ENCODE data around the gene CFAP251.
A peak's percentile ranks its signal among the peaks of the same experiment; 100 is the strongest.
"Not testable (repeated sequence)": the region's sequence is repeated elsewhere in the genome, so short reads cannot be mapped to it uniquely, and the experiment has no call there.

CFAP251 gene

DNA sequence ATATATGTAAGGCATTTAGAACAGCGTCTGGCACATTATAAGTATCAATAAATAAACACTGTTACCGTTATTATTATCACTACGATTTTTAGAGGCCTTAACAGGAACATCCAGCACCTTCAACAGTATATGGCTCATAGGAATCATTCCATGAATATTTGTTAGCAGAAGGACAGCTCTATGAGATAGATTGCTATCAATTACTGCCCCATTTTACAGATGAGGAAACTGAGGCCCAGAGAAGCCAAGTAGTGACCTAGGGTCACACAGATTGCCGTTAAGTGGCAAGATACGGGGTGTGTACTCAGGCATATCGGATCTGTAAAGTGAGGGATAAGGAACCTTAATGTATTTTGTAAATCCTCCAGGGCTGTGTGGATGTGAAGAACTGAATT, 30.3 kb upstream of the CFAP251 start:
- Histone ChIP-seq H3K36me3 (ENCODE audit: insufficient read depth, low read length) (peaks cover 3% of the 10 kb centered on the region; the same call in 1 of the 2 replicates), H3K4me3 (ENCODE audit: low read depth, low read length) (peak overlapping the region; percentile 91), H2AFZ (ENCODE audit: low read length, unreplicated experiment) (peak overlapping the region; percentile 62), H3K79me2 (ENCODE audit: control insufficient read depth, insufficient read depth, low read length, unreplicated experiment) (peaks cover 30% of the 10 kb centered on the region), H3K4me1 (ENCODE audit: control insufficient read depth, insufficient read depth, low read length, unreplicated experiment) (peaks cover 6% of the 10 kb centered on the region), H3K27ac (ENCODE audit: low read depth, low read length) (no peak overlapping the region), H3K27me3 (ENCODE audit: insufficient read depth, low read length) (no peaks in the 10 kb centered on the region)

- H3K27me3 ChIP-seq (ENCODE audit: insufficient read depth, low read length): no peaks in the 10 kb centered on the region
- peak within 1 kb of the TSS; percentile 87 for H3K27ac ChIP-seq (ENCODE audit: low read depth, low read length)
- H3K4me3 ChIP-seq (ENCODE audit: low read depth, low read length): peak within 1 kb of the TSS; percentile 91
- H2AFZ ChIP-seq (ENCODE audit: low read length, unreplicated experiment): peak within 1 kb of the TSS; percentile 62
- H3K36me3 ChIP-seq (ENCODE audit: insufficient read depth, low read length): peaks cover 3% of the 10 kb centered on the region; the same call in 1 of the 2 replicates
- H3K4me1 ChIP-seq (ENCODE audit: control insufficient read depth, insufficient read depth, low read length, unreplicated experiment): peaks cover 12% of the 10 kb centered on the region
- peaks cover 36% of the 10 kb centered on the region for H3K79me2 ChIP-seq (ENCODE audit: control insufficient read depth, insufficient read depth, low read length, unreplicated experiment)
These were observed 29.7 kb upstream of the CFAP251 start, which contains the start of gene PSMD9 for GRCh38 chr12:121888478-121889273. Gene PSMD9, plus strand, starts transcription at chr12:121888790. Its CDS starts 67 bp downstream, at chr12:121888857.

- Histone ChIP-seq H3K27ac (ENCODE audit: low read depth, low read length) (peak overlapping the region; percentile 87), H3K4me1 (ENCODE audit: control insufficient read depth, insufficient read depth, low read length, unreplicated experiment) (peaks cover 18% of the 10 kb centered on the region), H2AFZ (ENCODE audit: low read length, unreplicated experiment) (no peak overlapping the region), H3K4me3 (ENCODE audit: low read depth, low read length) (peak overlapping the region; percentile 91), H3K36me3 (ENCODE audit: insufficient read depth, low read length) (peaks cover 3% of the 10 kb centered on the region; the same call in 1 of the 2 replicates), H3K27me3 (ENCODE audit: insufficient read depth, low read length) (no peaks in the 10 kb centered on the region), H3K79me2 (ENCODE audit: control insufficient read depth, insufficient read depth, low read length, unreplicated experiment) (peaks cover 41% of the 10 kb centered on the region)
These were observed 29.1 kb upstream of the CFAP251 start for GRCh38 chr12:121889274-121889624.

GRCh38 chr12:121889661-121890060, 28.7 kb upstream of the CFAP251 start:
- H3K27ac ChIP-seq (ENCODE audit: low read depth, low read length); H3K27me3 ChIP-seq (ENCODE audit: insufficient read depth, low read length): not testable (repeated sequence)
- H3K79me2 ChIP-seq (ENCODE audit: control insufficient read depth, insufficient read depth, low read length, unreplicated experiment): peaks cover 45% of the 10 kb centered on the region

DNA sequence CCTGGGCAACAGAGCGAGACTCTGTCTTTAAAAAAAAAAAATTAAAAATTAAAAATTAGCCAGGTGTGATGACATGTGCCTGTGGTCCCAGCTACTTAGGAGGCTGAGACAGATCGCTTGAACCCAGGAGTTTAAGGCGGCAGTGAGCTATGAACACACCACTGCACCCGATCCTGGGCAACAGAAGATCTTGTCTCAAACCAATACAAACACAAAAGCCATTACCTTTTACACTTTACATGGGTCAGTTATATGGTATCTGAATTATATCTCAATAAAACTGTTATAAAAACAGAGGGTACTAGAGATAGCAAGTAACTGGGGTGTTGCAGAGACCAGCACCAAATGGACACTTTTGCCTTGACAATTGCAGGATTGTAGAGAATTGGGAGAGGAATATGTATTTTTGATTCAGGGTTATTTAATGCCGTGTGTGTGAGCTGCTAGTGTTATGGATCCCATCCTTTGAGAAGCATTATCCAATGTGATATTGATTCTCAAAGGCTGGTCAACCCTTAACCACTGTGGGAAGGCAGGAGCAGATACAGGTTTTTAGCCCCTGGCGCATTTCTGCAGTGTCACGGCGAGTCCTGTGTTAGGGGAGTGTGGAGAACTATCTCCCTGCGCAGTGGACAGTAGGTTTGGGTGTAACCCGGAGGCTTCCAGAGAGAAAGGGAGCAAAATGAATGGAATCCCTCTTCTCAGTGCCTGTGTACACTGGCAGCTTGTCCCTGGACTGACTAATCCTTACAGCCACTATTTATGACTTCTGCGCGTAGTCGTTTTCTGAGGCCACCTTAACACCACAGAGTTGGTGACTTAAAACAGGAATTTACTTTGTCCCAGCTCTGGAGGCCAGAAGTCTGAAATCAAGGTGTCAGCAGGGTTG, 25.5 kb upstream of the CFAP251 start:
- Histone ChIP-seq H3K27ac (ENCODE audit: low read depth, low read length) (peak overlapping the region; percentile 41), H3K4me3 (ENCODE audit: low read depth, low read length) (no peak overlapping the region), H3K27me3 (ENCODE audit: insufficient read depth, low read length) (no peaks in the 10 kb centered on the region), H2AFZ (ENCODE audit: low read length, unreplicated experiment) (no peak overlapping the region), H3K79me2 (ENCODE audit: control insufficient read depth, insufficient read depth, low read length, unreplicated experiment) (peaks cover 57% of the 10 kb centered on the region), H3K36me3 (ENCODE audit: insufficient read depth, low read length) (peaks cover 13% of the 10 kb centered on the region), H3K4me1 (ENCODE audit: control insufficient read depth, insufficient read depth, low read length, unreplicated experiment) (peaks cover 21% of the 10 kb centered on the region)

More at GRCh38 chr12:121889661-121890060, 28.7 kb upstream of the CFAP251 start:
- H3K36me3 ChIP-seq (ENCODE audit: insufficient read depth, low read length); H2AFZ ChIP-seq (ENCODE audit: low read length, unreplicated experiment): not testable (repeated sequence)
- Histone ChIP-seq H3K4me3 (ENCODE audit: low read depth, low read length) (peak overlapping the region; percentile 91), H3K4me1 (ENCODE audit: control insufficient read depth, insufficient read depth, low read length, unreplicated experiment) (peaks cover 21% of the 10 kb centered on the region)

DNA sequence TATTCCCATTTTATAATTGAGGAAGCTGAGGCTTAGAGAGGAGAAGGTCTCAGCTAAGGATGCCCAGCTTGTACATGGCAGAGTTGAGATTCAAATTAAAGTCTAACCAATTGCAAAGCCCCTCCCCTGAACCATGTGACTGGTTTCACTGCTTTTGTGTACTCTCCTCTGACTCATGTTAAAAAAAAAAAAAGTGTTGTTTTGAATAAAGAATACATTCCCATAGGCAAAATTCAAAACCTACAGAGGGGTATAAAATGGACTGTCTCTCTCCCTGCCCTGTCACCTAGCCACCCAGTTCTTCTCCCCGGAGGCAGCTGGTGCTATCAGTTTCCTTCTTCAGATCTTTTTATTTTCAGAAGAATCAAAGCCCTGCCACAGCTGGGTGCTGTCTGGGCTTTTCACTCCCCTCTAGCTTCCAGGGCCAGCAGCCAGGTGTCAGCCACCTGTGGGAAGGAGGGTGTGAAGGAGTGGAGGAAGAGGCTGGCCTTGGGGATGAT, 24.4 kb upstream of the CFAP251 start:
- Histone ChIP-seq H3K27ac (ENCODE audit: low read depth, low read length) (peak overlapping the region; percentile 57), H3K4me3 (ENCODE audit: low read depth, low read length) (no peak overlapping the region), H2AFZ (ENCODE audit: low read length, unreplicated experiment) (no peak overlapping the region), H3K36me3 (ENCODE audit: insufficient read depth, low read length) (peaks cover 14% of the 10 kb centered on the region), H3K27me3 (ENCODE audit: insufficient read depth, low read length) (no peaks in the 10 kb centered on the region), H3K79me2 (ENCODE audit: control insufficient read depth, insufficient read depth, low read length, unreplicated experiment) (peaks cover 56% of the 10 kb centered on the region), H3K4me1 (ENCODE audit: control insufficient read depth, insufficient read depth, low read length, unreplicated experiment) (peaks cover 22% of the 10 kb centered on the region)

GRCh38 chr12:121894633-121895032, 23.8 kb upstream of the CFAP251 start:
- Histone ChIP-seq H3K36me3 (ENCODE audit: insufficient read depth, low read length) (peaks cover 16% of the 10 kb centered on the region), H3K27me3 (ENCODE audit: insufficient read depth, low read length) (no peaks in the 10 kb centered on the region), H2AFZ (ENCODE audit: low read length, unreplicated experiment) (no peak overlapping the region), H3K4me3 (ENCODE audit: low read depth, low read length) (no peak overlapping the region), H3K79me2 (ENCODE audit: control insufficient read depth, insufficient read depth, low read length, unreplicated experiment) (peaks cover 50% of the 10 kb centered on the region), H3K4me1 (ENCODE audit: control insufficient read depth, insufficient read depth, low read length, unreplicated experiment) (peaks cover 28% of the 10 kb centered on the region), H3K27ac (ENCODE audit: low read depth, low read length) (peak overlapping the region; percentile 57; the same call in 1 of the 2 replicates)

- peaks cover 27% of the 10 kb centered on the region for H3K36me3 ChIP-seq (ENCODE audit: insufficient read depth, low read length)
- H3K4me3 ChIP-seq (ENCODE audit: low read depth, low read length): no peak overlapping the region
These were observed 20.1 kb upstream of the CFAP251 start for GRCh38 chr12:121898287-121898686.

DNA sequence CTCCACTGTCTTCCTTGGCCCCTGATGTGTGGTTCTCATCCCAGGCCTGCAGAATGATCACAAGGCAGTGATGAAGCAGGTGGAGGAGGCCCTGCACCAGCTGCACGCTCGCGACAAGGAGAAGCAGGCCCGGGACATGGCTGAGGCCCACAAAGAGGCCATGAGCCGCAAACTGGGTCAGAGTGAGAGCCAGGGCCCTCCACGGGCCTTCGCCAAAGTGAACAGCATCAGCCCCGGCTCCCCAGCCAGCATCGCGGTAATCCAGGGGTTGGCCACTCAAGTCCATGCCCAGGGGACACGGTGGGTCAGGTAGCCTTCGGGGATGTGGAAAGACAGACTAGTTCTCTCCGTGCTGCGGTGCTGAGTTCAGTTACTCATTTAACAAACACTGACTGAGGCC, 18.8 kb upstream of the CFAP251 start:
- Histone ChIP-seq H3K27ac (ENCODE audit: low read depth, low read length) (peak overlapping the region; percentile 50; the same call in 1 of the 2 replicates), H3K4me3 (ENCODE audit: low read depth, low read length) (no peak overlapping the region), H3K36me3 (ENCODE audit: insufficient read depth, low read length) (peaks cover 32% of the 10 kb centered on the region), H3K27me3 (ENCODE audit: insufficient read depth, low read length) (no peaks in the 10 kb centered on the region), H3K79me2 (ENCODE audit: control insufficient read depth, insufficient read depth, low read length, unreplicated experiment) (peaks cover 17% of the 10 kb centered on the region), H3K4me1 (ENCODE audit: control insufficient read depth, insufficient read depth, low read length, unreplicated experiment) (peaks cover 7% of the 10 kb centered on the region), H2AFZ (ENCODE audit: low read length, unreplicated experiment) (no peak overlapping the region)

More at GRCh38 chr12:121898287-121898686, 20.1 kb upstream of the CFAP251 start:
- no peak overlapping the region for H2AFZ ChIP-seq (ENCODE audit: low read length, unreplicated experiment)
- H3K27me3 ChIP-seq (ENCODE audit: insufficient read depth, low read length): no peaks in the 10 kb centered on the region
- peaks cover 30% of the 10 kb centered on the region for H3K79me2 ChIP-seq (ENCODE audit: control insufficient read depth, insufficient read depth, low read length, unreplicated experiment)
- H3K4me1 ChIP-seq (ENCODE audit: control insufficient read depth, insufficient read depth, low read length, unreplicated experiment): peaks cover 20% of the 10 kb centered on the region
- no peak overlapping the region for H3K27ac ChIP-seq (ENCODE audit: low read depth, low read length)

DNA sequence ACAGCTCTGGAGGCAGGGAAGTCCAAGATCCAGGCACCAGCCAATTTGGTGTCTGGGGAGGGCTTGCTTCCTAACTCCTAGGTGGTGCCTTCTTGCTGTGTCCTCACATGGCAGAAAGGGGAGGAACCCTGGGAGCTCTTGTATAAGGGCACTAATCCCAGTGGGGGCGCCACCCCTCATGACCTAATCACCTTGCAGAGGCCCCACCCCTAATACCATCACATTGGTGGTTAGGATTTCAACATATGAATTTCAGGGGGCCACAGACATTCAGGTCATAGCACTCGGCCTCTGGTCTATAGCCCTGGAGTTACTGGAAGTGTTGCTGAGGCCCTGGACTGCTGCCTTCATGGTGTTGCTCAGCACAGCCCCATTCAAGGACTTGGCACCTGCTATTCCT, 15.2 kb upstream of the CFAP251 start:
- Histone ChIP-seq H2AFZ (ENCODE audit: low read length, unreplicated experiment) (no peak overlapping the region), H3K27me3 (ENCODE audit: insufficient read depth, low read length) (no peaks in the 10 kb centered on the region), H3K79me2 (ENCODE audit: control insufficient read depth, insufficient read depth, low read length, unreplicated experiment) (peaks cover 5% of the 10 kb centered on the region), H3K4me1 (ENCODE audit: control insufficient read depth, insufficient read depth, low read length, unreplicated experiment) (peaks cover 7% of the 10 kb centered on the region), H3K4me3 (ENCODE audit: low read depth, low read length) (no peak overlapping the region), H3K36me3 (ENCODE audit: insufficient read depth, low read length) (peaks cover 35% of the 10 kb centered on the region), H3K27ac (ENCODE audit: low read depth, low read length) (no peak overlapping the region)

Data from ACC112 (cell line).